SK-N-SH (cell line): ENCODE data around the gene PTPRK. TPM values are rescaled to one million over a fixed set of nuclear protein-coding genes. Genes with fewer than 3 reads are reported as not detected.

Experiments used
- CTCF ChIA-PET: fragments of 300-600, 350-600 bp; formaldehyde crosslinking; extraction: SDS; loops from one replicate; lab custom pipeline; 2021; lab: Yijun Ruan, JAX
- POLR2A ChIA-PET: fragments of 350-600 bp; sonication (Branson Sonifier 250); formaldehyde crosslinking; extraction: SDS; loops from one replicate; lab custom pipeline; 2020; ENCODE audit warnings: antibody characterized with exemption, inconsistent platforms; lab: Yijun Ruan, JAX
- DNase-seq: peaks from one replicate; pipeline ENCODE4 v3.0.0; 2012
- H2AFZ ChIP-seq: fragments of 200-600 bp; sonication (generic); 2 replicates; pipeline ENCODE4 v1.8.1; 2016; ENCODE audit warnings: antibody characterized with exemption, mild to moderate bottlenecking, low read depth
- H3F3A ChIP-seq: fragments of 200-600 bp; sonication (generic); replicated peaks from 2 replicates; pipeline ENCODE3; 2016; ENCODE audit warnings: antibody characterized with exemption, mild to moderate bottlenecking; ENCODE audit not compliant: insufficient read depth
- H3K27ac ChIP-seq, 2 experiments: fragments of 200-500 bp in 1 of 2; fragments of 200-600 bp in 1 of 2; sonication (Bioruptor generic) in 1 of 2; sonication (generic), shearing (Covaris generic) in 1 of 2; 2 replicates each; pipeline versions ENCODE4 v1.5.1 to v1.6.1; 2014 to 2016; ENCODE audit warnings: low read depth in 2 of 2, inconsistent platforms in 1 of 2, low read length in 1 of 2, mild to moderate bottlenecking in 1 of 2, mixed read lengths in 1 of 2
- H3K27me3 ChIP-seq: fragments of 200-600 bp; sonication (generic), shearing (Covaris generic); 2 replicates; pipeline ENCODE4 v1.6.1; 2016; ENCODE audit warnings: mixed run types; ENCODE audit not compliant: insufficient read depth
- H3K36me3 ChIP-seq, 2 experiments: fragments of 200-500 bp in 1 of 2; fragments of 200-600 bp in 1 of 2; sonication (Bioruptor generic) in 1 of 2; sonication (generic) in 1 of 2; replicated peaks in 1 of 2; 2 replicates each; pipeline versions ENCODE3 to v1.5.1; 2014 to 2016; ENCODE audit warnings: low read length in 1 of 2, mild to moderate bottlenecking in 1 of 2; ENCODE audit not compliant: insufficient read depth in 2 of 2, control insufficient read depth in 1 of 2
- H3K4me1 ChIP-seq, 2 experiments: fragments of 200-500 bp in 1 of 2; fragments of 200-600 bp in 1 of 2; sonication (Bioruptor generic) in 1 of 2; sonication (generic), shearing (Covaris generic) in 1 of 2; 2 replicates each; pipeline versions ENCODE4 v1.5.1 to v1.6.1; 2014 to 2016; ENCODE audit warnings: low read depth in 1 of 2, low read length in 1 of 2, mixed run types in 1 of 2; ENCODE audit not compliant: insufficient read depth in 2 of 2, control insufficient read depth in 1 of 2
- H3K4me2 ChIP-seq: fragments of 200-600 bp; sonication (generic), shearing (Covaris generic); 2 replicates; pipeline ENCODE4 v1.6.1; 2017; ENCODE audit warnings: mixed run types
- H3K4me3 ChIP-seq, 2 experiments: fragments of 200-500 bp in 1 of 2; fragments of 200-600 bp in 1 of 2; sonication (Bioruptor generic) in 1 of 2; sonication (generic), shearing (Covaris generic) in 1 of 2; 2 replicates each; pipeline versions ENCODE4 v1.5.1 to v1.8.1; 2014 to 2016; ENCODE audit warnings: low read depth in 2 of 2, inconsistent platforms in 1 of 2, low read length in 1 of 2, mild to moderate bottlenecking in 1 of 2, mixed read lengths in 1 of 2, moderate library complexity in 1 of 2
- H3K79me2 ChIP-seq: fragments of 200-600 bp; sonication (generic); 2 replicates; pipeline ENCODE4 v1.8.1; 2017; ENCODE audit warnings: mild to moderate bottlenecking; ENCODE audit not compliant: insufficient read depth
- H3K9ac ChIP-seq: fragments of 200-600 bp; sonication (generic); 2 replicates; pipeline ENCODE4 v1.6.1; 2017; ENCODE audit warnings: mixed run types
- H3K9me2 ChIP-seq: fragments of 200-600 bp; sonication (generic); 2 replicates; pipeline ENCODE4 v1.6.1; 2017; ENCODE audit warnings: mixed run types
- H3K9me3 ChIP-seq: fragments of 200-600 bp; sonication (generic); 2 replicates; pipeline ENCODE4 v1.6.1; 2017; ENCODE audit warnings: mixed run types, mild to moderate bottlenecking, moderate library complexity
- H4K20me1 ChIP-seq: fragments of 200-600 bp; sonication (generic); 2 replicates; pipeline ENCODE4 v1.6.1; 2017; ENCODE audit warnings: mild to moderate bottlenecking, mixed run types; ENCODE audit not compliant: insufficient read depth
- CHD2 ChIP-seq: fragments of 150-350 bp; IDR thresholded peaks from 2 replicates; pipeline ENCODE4 v1.6.1; 2018; ENCODE audit warnings: low read length; ENCODE audit not compliant: partially characterized antibody
- ELF1 ChIP-seq: IDR thresholded peaks from 2 replicates; pipeline ENCODE4 v1.4.0; 2012
- FOSL2 ChIP-seq: IDR thresholded peaks from 2 replicates; pipeline ENCODE4 v1.4.0; 2012; ENCODE audit warnings: low read depth, mild to moderate bottlenecking, moderate library complexity, borderline replicate concordance
- GATA2 ChIP-seq: sonication (generic); formaldehyde crosslinking; IDR thresholded peaks from 2 replicates; pipeline ENCODE4 v1.5.0; 2020; ENCODE audit warnings: mild to moderate bottlenecking, missing genetic modification reagents
- JUND ChIP-seq: IDR thresholded peaks from 2 replicates; pipeline ENCODE4 v1.4.0; 2012
- NFIC ChIP-seq: IDR thresholded peaks from 2 replicates; pipeline ENCODE4 v1.4.0; 2012; ENCODE audit warnings: borderline replicate concordance
- POLR2AphosphoS5 ChIP-seq: IDR thresholded peaks from 2 replicates; pipeline ENCODE4 v1.6.1; 2012; ENCODE audit warnings: low read depth, low read length
- RXRA ChIP-seq: IDR thresholded peaks from 2 replicates; pipeline ENCODE4 v1.4.0; 2012; ENCODE audit warnings: low read depth, mild to moderate bottlenecking, borderline replicate concordance
- SMC3 ChIP-seq: IDR thresholded peaks from 2 replicates; pipeline ENCODE4 v1.6.1; 2012; ENCODE audit warnings: low read depth, low read length, improper control_type of control experiment
- TCF12 ChIP-seq: IDR thresholded peaks from 2 replicates; pipeline ENCODE4 v1.4.0; 2012
- TEAD4 ChIP-seq: IDR thresholded peaks from 2 replicates; pipeline ENCODE4 v1.4.0; 2012; ENCODE audit warnings: mild to moderate bottlenecking, borderline replicate concordance; ENCODE audit not compliant: insufficient read depth
- YY1 ChIP-seq: IDR thresholded peaks from 2 replicates; pipeline ENCODE4 v1.4.0; 2012; ENCODE audit warnings: low read depth, mild to moderate bottlenecking
- WGBS: methylation state at CpG from one replicate; pipeline ENCODE4 v1.1.6; 2017; ENCODE audit warnings: low lambda C conversion rate; 5-methylcytosine and 5-hydroxymethylcytosine counted together
- polyA plus RNA-seq, 3 experiments: library from polyadenylated mRNA; depleted of rRNA; stranded (reverse); fragments of >200 nt; gene quantifications; 2 replicates each; pipeline ENCODE4 v1.2.3, GENCODE V29; 2012
- TF ChIP-seq, protein P1 (sequence below): IDR thresholded peaks from 2 replicates; pipeline ENCODE4; 2012
- TF ChIP-seq, protein P2 (sequence below): IDR thresholded peaks from 2 replicates; pipeline ENCODE4 v1.4.0; 2012; ENCODE audit warnings: low read depth
- TF ChIP-seq, protein P3 (sequence below): IDR thresholded peaks from 2 replicates; pipeline ENCODE4 v1.6.1; 2012; ENCODE audit warnings: mild to moderate bottlenecking, low read depth, low read length, moderate library complexity
- TF ChIP-seq, protein P4 (sequence below): fragments of 200-600 bp; sonication (generic); IDR thresholded peaks from 2 replicates; pipeline ENCODE4 v1.6.1; 2017; ENCODE audit warnings: antibody characterized with exemption, mild to moderate bottlenecking, moderate library complexity
- TF ChIP-seq, protein P5 (sequence below): IDR thresholded peaks from 2 replicates; pipeline ENCODE4 v1.4.0; 2012; ENCODE audit warnings: low read depth, borderline replicate concordance

Gene PTPRK
- polyA plus RNA-seq, 1 of the 3 experiments (the other 2 are of a cell fraction): 9.5 TPM

DNA sequence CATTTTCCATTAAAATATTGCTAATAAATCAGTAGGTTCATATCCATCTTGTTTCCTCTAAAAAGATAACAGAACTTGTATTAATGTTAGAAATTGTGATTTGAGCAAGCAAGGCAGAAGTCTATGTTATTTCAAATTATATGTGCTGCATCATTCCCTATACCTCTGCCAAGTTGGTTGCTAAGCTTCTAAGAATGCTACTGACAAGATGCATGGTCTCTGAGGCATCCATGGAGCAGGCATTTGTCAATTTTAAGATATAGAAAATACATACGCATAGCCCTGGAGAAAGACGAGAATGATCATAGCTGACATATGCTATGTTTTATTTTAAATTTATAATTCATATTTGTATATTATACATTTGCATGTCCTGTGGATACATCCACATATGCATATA is 451.2 kb downstream of the PTPRK start:
- Histone ChIP-seq H3K27ac (peak overlapping the region in 1 of 2 experiments; percentile 41; a peak in 2 of 4 replicates), H3K79me2 (no peaks in the 10 kb centered on the region), H3F3A (peaks cover 3% of the 10 kb centered on the region), H3K4me1 (no peaks in the 10 kb centered on the region), H4K20me1 (no peaks in the 10 kb centered on the region), H3K9me2 (no peaks in the 10 kb centered on the region), H3K4me2 (no peak overlapping the region), H3K9ac (no peak overlapping the region), H3K9me3 (no peaks in the 10 kb centered on the region), H2AFZ (no peak overlapping the region), H3K4me3 (no peak overlapping the region), H3K27me3 (no peaks in the 10 kb centered on the region), H3K36me3 (peaks cover 4% of the 10 kb centered on the region in 2 experiments)
- no peak for DNase-seq
- 78% methylated on average over 2 of the region's 2 CpGs for WGBS
- ChIA-PET CTCF (no interaction called here), POLR2A (no interaction called here)
- no peak for TF ChIP-seq SMC3
- TF ChIP-seq RXRA: no peak
- TF ChIP-seq JUND: peak; percentile 37
- TF ChIP-seq TEAD4: 0 out of 2 replicates have a peak, but pooled peaks have one; percentile 25
- TF ChIP-seq, protein P1, sequence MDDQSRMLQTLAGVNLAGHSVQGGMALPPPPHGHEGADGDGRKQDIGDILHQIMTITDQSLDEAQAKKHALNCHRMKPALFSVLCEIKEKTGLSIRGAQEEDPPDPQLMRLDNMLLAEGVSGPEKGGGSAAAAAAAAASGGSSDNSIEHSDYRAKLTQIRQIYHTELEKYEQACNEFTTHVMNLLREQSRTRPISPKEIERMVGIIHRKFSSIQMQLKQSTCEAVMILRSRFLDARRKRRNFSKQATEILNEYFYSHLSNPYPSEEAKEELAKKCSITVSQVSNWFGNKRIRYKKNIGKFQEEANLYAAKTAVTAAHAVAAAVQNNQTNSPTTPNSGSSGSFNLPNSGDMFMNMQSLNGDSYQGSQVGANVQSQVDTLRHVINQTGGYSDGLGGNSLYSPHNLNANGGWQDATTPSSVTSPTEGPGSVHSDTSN: peak; percentile 70
- TF ChIP-seq FOSL2: peak; percentile 42; the same call in 1 of the 2 replicates
- peak; percentile 14; the same call in 1 of the 2 replicates for TF ChIP-seq TCF12
- TF ChIP-seq NFIC: peak; percentile 20; the same call in 1 of the 2 replicates
- TF ChIP-seq CHD2: no peak
- TF ChIP-seq, protein P2, sequence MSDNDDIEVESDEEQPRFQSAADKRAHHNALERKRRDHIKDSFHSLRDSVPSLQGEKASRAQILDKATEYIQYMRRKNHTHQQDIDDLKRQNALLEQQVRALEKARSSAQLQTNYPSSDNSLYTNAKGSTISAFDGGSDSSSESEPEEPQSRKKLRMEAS: no peak
- TF ChIP-seq, protein P3, sequence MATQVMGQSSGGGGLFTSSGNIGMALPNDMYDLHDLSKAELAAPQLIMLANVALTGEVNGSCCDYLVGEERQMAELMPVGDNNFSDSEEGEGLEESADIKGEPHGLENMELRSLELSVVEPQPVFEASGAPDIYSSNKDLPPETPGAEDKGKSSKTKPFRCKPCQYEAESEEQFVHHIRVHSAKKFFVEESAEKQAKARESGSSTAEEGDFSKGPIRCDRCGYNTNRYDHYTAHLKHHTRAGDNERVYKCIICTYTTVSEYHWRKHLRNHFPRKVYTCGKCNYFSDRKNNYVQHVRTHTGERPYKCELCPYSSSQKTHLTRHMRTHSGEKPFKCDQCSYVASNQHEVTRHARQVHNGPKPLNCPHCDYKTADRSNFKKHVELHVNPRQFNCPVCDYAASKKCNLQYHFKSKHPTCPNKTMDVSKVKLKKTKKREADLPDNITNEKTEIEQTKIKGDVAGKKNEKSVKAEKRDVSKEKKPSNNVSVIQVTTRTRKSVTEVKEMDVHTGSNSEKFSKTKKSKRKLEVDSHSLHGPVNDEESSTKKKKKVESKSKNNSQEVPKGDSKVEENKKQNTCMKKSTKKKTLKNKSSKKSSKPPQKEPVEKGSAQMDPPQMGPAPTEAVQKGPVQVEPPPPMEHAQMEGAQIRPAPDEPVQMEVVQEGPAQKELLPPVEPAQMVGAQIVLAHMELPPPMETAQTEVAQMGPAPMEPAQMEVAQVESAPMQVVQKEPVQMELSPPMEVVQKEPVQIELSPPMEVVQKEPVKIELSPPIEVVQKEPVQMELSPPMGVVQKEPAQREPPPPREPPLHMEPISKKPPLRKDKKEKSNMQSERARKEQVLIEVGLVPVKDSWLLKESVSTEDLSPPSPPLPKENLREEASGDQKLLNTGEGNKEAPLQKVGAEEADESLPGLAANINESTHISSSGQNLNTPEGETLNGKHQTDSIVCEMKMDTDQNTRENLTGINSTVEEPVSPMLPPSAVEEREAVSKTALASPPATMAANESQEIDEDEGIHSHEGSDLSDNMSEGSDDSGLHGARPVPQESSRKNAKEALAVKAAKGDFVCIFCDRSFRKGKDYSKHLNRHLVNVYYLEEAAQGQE: no peak

DNA sequence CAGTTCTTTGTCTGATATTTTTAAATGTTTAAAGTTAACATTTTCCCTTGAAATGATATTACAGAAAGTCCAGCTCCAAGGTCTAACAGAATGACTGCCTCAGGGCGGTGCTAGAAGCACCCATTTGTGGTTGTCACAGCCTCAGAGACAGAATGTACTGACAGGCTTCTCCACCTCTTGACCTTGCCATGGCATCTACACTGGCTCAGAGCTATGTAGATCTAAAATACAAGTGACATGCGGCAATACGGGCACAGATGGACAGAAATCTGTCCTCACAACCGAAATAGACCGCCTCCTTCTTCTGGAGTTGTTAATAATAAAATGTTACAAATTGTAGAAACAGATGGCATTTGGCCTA is 452.3 kb downstream of the PTPRK start:
- H3K9ac ChIP-seq: no peak overlapping the region
- no peaks in the 10 kb centered on the region for H4K20me1 ChIP-seq
- no peak overlapping the region for H3K4me3 ChIP-seq
- H3K4me1 ChIP-seq: no peaks in the 10 kb centered on the region
- ChIA-PET POLR2A (no interaction called here), CTCF (no interaction called here)
- H3K9me3 ChIP-seq: no peaks in the 10 kb centered on the region
- no peak for DNase-seq
- WGBS: 88% methylated on average over 5 of the region's 5 CpGs
- no peaks in the 10 kb centered on the region for H3K79me2 ChIP-seq
- TF ChIP-seq YY1 (no peak), GATA2 (no peak), POLR2AphosphoS5 (no peak), ELF1 (no peak)
- TF ChIP-seq, protein P4, sequence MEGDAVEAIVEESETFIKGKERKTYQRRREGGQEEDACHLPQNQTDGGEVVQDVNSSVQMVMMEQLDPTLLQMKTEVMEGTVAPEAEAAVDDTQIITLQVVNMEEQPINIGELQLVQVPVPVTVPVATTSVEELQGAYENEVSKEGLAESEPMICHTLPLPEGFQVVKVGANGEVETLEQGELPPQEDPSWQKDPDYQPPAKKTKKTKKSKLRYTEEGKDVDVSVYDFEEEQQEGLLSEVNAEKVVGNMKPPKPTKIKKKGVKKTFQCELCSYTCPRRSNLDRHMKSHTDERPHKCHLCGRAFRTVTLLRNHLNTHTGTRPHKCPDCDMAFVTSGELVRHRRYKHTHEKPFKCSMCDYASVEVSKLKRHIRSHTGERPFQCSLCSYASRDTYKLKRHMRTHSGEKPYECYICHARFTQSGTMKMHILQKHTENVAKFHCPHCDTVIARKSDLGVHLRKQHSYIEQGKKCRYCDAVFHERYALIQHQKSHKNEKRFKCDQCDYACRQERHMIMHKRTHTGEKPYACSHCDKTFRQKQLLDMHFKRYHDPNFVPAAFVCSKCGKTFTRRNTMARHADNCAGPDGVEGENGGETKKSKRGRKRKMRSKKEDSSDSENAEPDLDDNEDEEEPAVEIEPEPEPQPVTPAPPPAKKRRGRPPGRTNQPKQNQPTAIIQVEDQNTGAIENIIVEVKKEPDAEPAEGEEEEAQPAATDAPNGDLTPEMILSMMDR: no peak
- TF ChIP-seq, protein P5, sequence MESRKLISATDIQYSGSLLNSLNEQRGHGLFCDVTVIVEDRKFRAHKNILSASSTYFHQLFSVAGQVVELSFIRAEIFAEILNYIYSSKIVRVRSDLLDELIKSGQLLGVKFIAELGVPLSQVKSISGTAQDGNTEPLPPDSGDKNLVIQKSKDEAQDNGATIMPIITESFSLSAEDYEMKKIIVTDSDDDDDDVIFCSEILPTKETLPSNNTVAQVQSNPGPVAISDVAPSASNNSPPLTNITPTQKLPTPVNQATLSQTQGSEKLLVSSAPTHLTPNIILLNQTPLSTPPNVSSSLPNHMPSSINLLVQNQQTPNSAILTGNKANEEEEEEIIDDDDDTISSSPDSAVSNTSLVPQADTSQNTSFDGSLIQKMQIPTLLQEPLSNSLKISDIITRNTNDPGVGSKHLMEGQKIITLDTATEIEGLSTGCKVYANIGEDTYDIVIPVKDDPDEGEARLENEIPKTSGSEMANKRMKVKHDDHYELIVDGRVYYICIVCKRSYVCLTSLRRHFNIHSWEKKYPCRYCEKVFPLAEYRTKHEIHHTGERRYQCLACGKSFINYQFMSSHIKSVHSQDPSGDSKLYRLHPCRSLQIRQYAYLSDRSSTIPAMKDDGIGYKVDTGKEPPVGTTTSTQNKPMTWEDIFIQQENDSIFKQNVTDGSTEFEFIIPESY: no peak
- no peak overlapping the region for H3K4me2 ChIP-seq
- H3F3A ChIP-seq: peaks cover 3% of the 10 kb centered on the region
- no peaks in the 10 kb centered on the region for H3K9me2 ChIP-seq
- H3K27ac ChIP-seq: no peak overlapping the region
- H3K36me3 ChIP-seq: peaks cover 4% of the 10 kb centered on the region in 2 experiments
- no peaks in the 10 kb centered on the region for H3K27me3 ChIP-seq
- no peak overlapping the region for H2AFZ ChIP-seq
